Neural crest cell (in vitro differentiated cells): ENCODE data around the gene WIZ. TPM values are rescaled to one million over a fixed set of nuclear protein-coding genes. Genes with fewer than 3 reads are reported as not detected.
A peak's percentile ranks its signal among the peaks of the same experiment; 100 is the strongest.

Experiments used
- DNase-seq: peaks from one replicate; pipeline ENCODE4 v3.0.0; 2021; ENCODE audit warnings: low read depth, mixed read lengths, low spot score
- H3K27ac Mint-ChIP-seq: one replicate; pipeline ENCODE4 v1.8.0; 2021; ENCODE audit warnings: mild to moderate bottlenecking, mixed read lengths; ENCODE audit not compliant: unreplicated experiment
- H3K27me3 Mint-ChIP-seq: 2 replicates; pipeline ENCODE4 v1.8.0; 2021; ENCODE audit warnings: low read depth, mild to moderate bottlenecking, mixed read lengths
- H3K36me3 Mint-ChIP-seq: 2 replicates; pipeline ENCODE4 v1.8.0; 2021; ENCODE audit warnings: low read depth, mild to moderate bottlenecking, mixed read lengths
- H3K4me1 Mint-ChIP-seq: 2 replicates; pipeline ENCODE4 v1.8.0; 2021; ENCODE audit warnings: mixed read lengths
- H3K4me3 Mint-ChIP-seq: one replicate; pipeline ENCODE4 v1.8.0; 2021; ENCODE audit warnings: mild to moderate bottlenecking, mixed read lengths
- H3K9me3 Mint-ChIP-seq: 2 replicates; pipeline ENCODE4 v1.8.0; 2021; ENCODE audit warnings: mixed read lengths
- CTCF ChIP-seq: fragments of 200-600 bp; sonication (generic); conservative IDR thresholded peaks from 2 replicates; pipeline ENCODE4 v1.5.0; 2021; ENCODE audit warnings: antibody characterized with exemption, mild to moderate bottlenecking
- total RNA-seq: library from RNA; stranded (reverse); gene quantifications from 2 replicates; pipeline ENCODE4 v1.2.1, GENCODE V29; 2021

The WIZ gene
- total RNA-seq, 1 donor from 2014 or later = 77.1 TPM

GRCh38 chr19:15457701-15458484 is 8.1 kb upstream of the WIZ start:
- H3K27me3 Mint-ChIP-seq = peaks cover 88% of the 10 kb centered on the region
- no peak overlapping the region for H3K4me3 Mint-ChIP-seq
- H3K27ac Mint-ChIP-seq = no peak overlapping the region
- TF ChIP-seq CTCF = no peak
- peaks cover 7% of the 10 kb centered on the region for H3K4me1 Mint-ChIP-seq
- DNase-seq = no peak
- H3K36me3 Mint-ChIP-seq = peaks cover 2% of the 10 kb centered on the region
- no peaks in the 10 kb centered on the region for H3K9me3 Mint-ChIP-seq

- no peak for TF ChIP-seq CTCF
- Mint-ChIP-seq H3K27me3 (peaks cover 88% of the 10 kb centered on the region), H3K36me3 (peaks cover 2% of the 10 kb centered on the region), H3K27ac (no peak overlapping the region), H3K9me3 (no peaks in the 10 kb centered on the region), H3K4me3 (no peak overlapping the region), H3K4me1 (peaks cover 11% of the 10 kb centered on the region)
- DNase-seq = no peak
Measured at GRCh38 chr19:15456871-15457700, 7.3 kb upstream of the WIZ start.

- Mint-ChIP-seq H3K27ac (no peak overlapping the region), H3K4me1 (peaks cover 11% of the 10 kb centered on the region), H3K36me3 (peaks cover 2% of the 10 kb centered on the region), H3K27me3 (peaks cover 85% of the 10 kb centered on the region), H3K4me3 (no peak overlapping the region), H3K9me3 (no peaks in the 10 kb centered on the region)
- TF ChIP-seq CTCF = no peak
- DNase-seq = no peak
Measured at GRCh38 chr19:15456441-15456840, 6.7 kb upstream of the WIZ start.

- Mint-ChIP-seq H3K27ac (no peak overlapping the region), H3K9me3 (no peaks in the 10 kb centered on the region)
- TF ChIP-seq CTCF = no peak
Measured at GRCh38 chr19:15455996-15456395, 6.2 kb upstream of the WIZ start.

GRCh38 chr19:15453906-15454860 is 4.4 kb upstream of the WIZ start:
- Mint-ChIP-seq H3K4me3 (peak overlapping the region; percentile 57), H3K27me3 (peaks cover 73% of the 10 kb centered on the region), H3K27ac (no peak overlapping the region), H3K9me3 (peaks cover 3% of the 10 kb centered on the region), H3K4me1 (peaks cover 17% of the 10 kb centered on the region), H3K36me3 (no peaks in the 10 kb centered on the region)
- no peak for TF ChIP-seq CTCF
- no peak for DNase-seq

More at GRCh38 chr19:15455996-15456395, 6.2 kb upstream of the WIZ start:
- peaks cover 87% of the 10 kb centered on the region for H3K27me3 Mint-ChIP-seq
- DNase-seq = no peak
- no peak overlapping the region for H3K4me3 Mint-ChIP-seq
- H3K4me1 Mint-ChIP-seq = peaks cover 11% of the 10 kb centered on the region
- H3K36me3 Mint-ChIP-seq = peaks cover 2% of the 10 kb centered on the region
